ENCODE measurements around the gene ZMIZ2. TPM values are rescaled to one million over a fixed set of nuclear protein-coding genes. Genes with fewer than 3 reads are reported as not detected.

ZMIZ2 gene
- total RNA-seq, 2 experiments from 2014 or later: 82.8 to 106 TPM

GRCh38 chr7:44759246-44759645 lies 10.6 kb downstream of the ZMIZ2 start:
- CTCF ChIA-PET: no interaction called here
- Mint-ChIP-seq H3K4me1 (peaks cover 5% of the 10 kb centered on the region), H3K4me3 (no peak overlapping the region), H3K27me3 (no peaks in the 10 kb centered on the region), H3K36me3 (ENCODE audit: low read depth) (peaks cover 21% of the 10 kb centered on the region), H3K9me3 (ENCODE audit: low read depth) (no peaks in the 10 kb centered on the region), H3K27ac (no peak overlapping the region)
- intact Hi-C loops (cut with DNase I, micrococcal nuclease): no loop called here
- ATAC-seq (no peak), DNase-seq (no peak)
- POLR2A ChIA-PET: no interaction called here

GRCh38 chr7:44760034-44760580 lies 11.5 kb downstream of the ZMIZ2 start:
- ATAC-seq (no peak), DNase-seq (no peak)
- Mint-ChIP-seq H3K27ac (no peak overlapping the region), H3K4me3 (no peak overlapping the region), H3K27me3 (no peaks in the 10 kb centered on the region), H3K4me1 (peaks cover under 1% of the 10 kb centered on the region), H3K9me3 (ENCODE audit: low read depth) (no peaks in the 10 kb centered on the region), H3K36me3 (ENCODE audit: low read depth) (peaks cover 24% of the 10 kb centered on the region)
- ChIA-PET CTCF (no interaction called here), POLR2A (no interaction called here)
- intact Hi-C loops (cut with DNase I, micrococcal nuclease): no loop called here

- DNase-seq: no peak
- H3K27ac Mint-ChIP-seq: no peak overlapping the region
- no peak for ATAC-seq
- ChIA-PET POLR2A (interaction anchor here (0.6 to 1.0 kb wide), 2 partner anchors 37 to 86 kb away, joined by 3 read pairs; no protein-coding TSS in a partner anchor), CTCF (interaction anchor here (0.6 kb wide), 1 partner anchor 37 kb away, joined by 3 read pairs; no protein-coding TSS in a partner anchor)
- no peak overlapping the region for H3K4me3 Mint-ChIP-seq
- no peaks in the 10 kb centered on the region for H3K9me3 Mint-ChIP-seq (ENCODE audit: low read depth)
- no peaks in the 10 kb centered on the region for H3K27me3 Mint-ChIP-seq
- H3K36me3 Mint-ChIP-seq (ENCODE audit: low read depth): peaks cover 32% of the 10 kb centered on the region
- no peaks in the 10 kb centered on the region for H3K4me1 Mint-ChIP-seq
- intact Hi-C loops (cut with DNase I, micrococcal nuclease): no loop called here
These were observed 12.8 kb downstream of the ZMIZ2 start for GRCh38 chr7:44761207-44762161.

- ATAC-seq (no peak), DNase-seq (no peak)
- CTCF ChIA-PET: interaction anchor here (0.6 kb wide), 1 partner anchor 36 kb away, joined by 3 read pairs; no protein-coding TSS in a partner anchor
- H3K4me1 Mint-ChIP-seq: peaks cover under 1% of the 10 kb centered on the region
- no peak overlapping the region for H3K4me3 Mint-ChIP-seq
- H3K27me3 Mint-ChIP-seq: no peaks in the 10 kb centered on the region
- no peaks in the 10 kb centered on the region for H3K9me3 Mint-ChIP-seq (ENCODE audit: low read depth)
- peaks cover 37% of the 10 kb centered on the region for H3K36me3 Mint-ChIP-seq (ENCODE audit: low read depth)
- H3K27ac Mint-ChIP-seq: no peak overlapping the region
- POLR2A ChIA-PET: interaction anchor here (1.0 kb wide), 1 partner anchor 36 kb away, joined by 3 read pairs; no protein-coding TSS in a partner anchor
- intact Hi-C loops (cut with DNase I, micrococcal nuclease): no loop called here
These were observed 13.7 kb downstream of the ZMIZ2 start for GRCh38 chr7:44762300-44762699.

GRCh38 chr7:44762726-44763522 lies 14.3 kb downstream of the ZMIZ2 start:
- H3K27ac Mint-ChIP-seq: no peak overlapping the region
- peaks cover 42% of the 10 kb centered on the region for H3K36me3 Mint-ChIP-seq (ENCODE audit: low read depth)
- H3K4me1 Mint-ChIP-seq: peaks cover 6% of the 10 kb centered on the region
- no peaks in the 10 kb centered on the region for H3K9me3 Mint-ChIP-seq (ENCODE audit: low read depth)
- DNase-seq (no peak), ATAC-seq (no peak)
- no peak overlapping the region for H3K4me3 Mint-ChIP-seq
- intact Hi-C loops (cut with DNase I, micrococcal nuclease): no loop called here
- CTCF ChIA-PET: no interaction called here
- H3K27me3 Mint-ChIP-seq: no peaks in the 10 kb centered on the region
- POLR2A ChIA-PET: interaction anchor here (1.0 kb wide), 1 partner anchor 36 kb away, joined by 3 read pairs; no protein-coding TSS in a partner anchor

- ChIA-PET POLR2A (no interaction called here), CTCF (no interaction called here)
- intact Hi-C loops (cut with DNase I, micrococcal nuclease): no loop called here
- no peaks in the 10 kb centered on the region for H3K27me3 Mint-ChIP-seq
- H3K27ac Mint-ChIP-seq: no peak overlapping the region
- DNase-seq (no peak), ATAC-seq (no peak)
- H3K4me3 Mint-ChIP-seq: no peak overlapping the region
- H3K9me3 Mint-ChIP-seq (ENCODE audit: low read depth): no peaks in the 10 kb centered on the region
- H3K4me1 Mint-ChIP-seq: peaks cover 18% of the 10 kb centered on the region
- peaks cover 44% of the 10 kb centered on the region for H3K36me3 Mint-ChIP-seq (ENCODE audit: low read depth)
These were observed 15.4 kb downstream of the ZMIZ2 start for GRCh38 chr7:44764081-44764480.

GRCh38 chr7:44764665-44765578 lies 16.3 kb downstream of the ZMIZ2 start:
- intact Hi-C loops (cut with DNase I, micrococcal nuclease): no loop called here
- no peak overlapping the region for H3K4me3 Mint-ChIP-seq
- ChIA-PET POLR2A (interaction anchor here (0.7 kb wide), 1 partner anchor 55 kb away, joined by 3 read pairs; no protein-coding TSS in a partner anchor), CTCF (interaction anchor here (0.8 kb wide), 1 partner anchor 190 kb away, joined by 5 read pairs; no protein-coding TSS in a partner anchor)
- no peak for DNase-seq
- no peak for ATAC-seq
- H3K27ac Mint-ChIP-seq: no peak overlapping the region
- H3K27me3 Mint-ChIP-seq: no peaks in the 10 kb centered on the region
- no peaks in the 10 kb centered on the region for H3K9me3 Mint-ChIP-seq (ENCODE audit: low read depth)
- peaks cover 43% of the 10 kb centered on the region for H3K36me3 Mint-ChIP-seq (ENCODE audit: low read depth)
- H3K4me1 Mint-ChIP-seq: peaks cover 26% of the 10 kb centered on the region

- peaks cover 41% of the 10 kb centered on the region for H3K36me3 Mint-ChIP-seq (ENCODE audit: low read depth)
- no peak overlapping the region for H3K27ac Mint-ChIP-seq
- H3K9me3 Mint-ChIP-seq (ENCODE audit: low read depth): no peaks in the 10 kb centered on the region
- ChIA-PET CTCF (no interaction called here), POLR2A (no interaction called here)
- no peak for ATAC-seq
- intact Hi-C loops (cut with DNase I, micrococcal nuclease): no loop called here
- DNase-seq: no peak
- peaks cover 31% of the 10 kb centered on the region for H3K4me1 Mint-ChIP-seq
- no peak overlapping the region for H3K4me3 Mint-ChIP-seq
- no peaks in the 10 kb centered on the region for H3K27me3 Mint-ChIP-seq
These were observed 17.1 kb downstream of the ZMIZ2 start for GRCh38 chr7:44765579-44766415.

GRCh38 chr7:44766416-44766801 lies 17.8 kb downstream of the ZMIZ2 start:
- peaks cover 31% of the 10 kb centered on the region for H3K4me1 Mint-ChIP-seq
- H3K9me3 Mint-ChIP-seq (ENCODE audit: low read depth): no peaks in the 10 kb centered on the region
- no peaks in the 10 kb centered on the region for H3K27me3 Mint-ChIP-seq
- CTCF ChIA-PET: interaction anchor here (0.8 kb wide), 1 partner anchor 69 kb away, joined by 3 read pairs; no protein-coding TSS in a partner anchor
- no peak for DNase-seq
- H3K36me3 Mint-ChIP-seq (ENCODE audit: low read depth): peaks cover 41% of the 10 kb centered on the region
- no peak for ATAC-seq
- POLR2A ChIA-PET: no interaction called here
- no peak overlapping the region for H3K4me3 Mint-ChIP-seq
- intact Hi-C loops (cut with DNase I, micrococcal nuclease): no loop called here
- H3K27ac Mint-ChIP-seq: no peak overlapping the region
